ENCODE data around the gene PCNT.

- TF ChIP-seq CTCF (IDR thresholded peaks at IDR 0.05; ENCODE audit: low read depth, low read length) (no peak), EZH2phosphoT487 (IDR thresholded peaks at IDR 0.05; ENCODE audit: low read depth) (no peak)
These were observed 75.2 kb downstream of the PCNT start for GRCh38 chr21:46399129-46399528.

Measured in OCI-LY3 (cell line).